GM19239 (cell line): ENCODE results near the gene SLC26A1.
A peak's percentile ranks its signal among the peaks of the same experiment; 100 is the strongest.
"Not testable (repeated sequence)": the region's sequence is repeated elsewhere in the genome, so short reads cannot be mapped to it uniquely, and the experiment has no call there.

Experiments
- DNase-seq: peaks from one replicate; pipeline ENCODE4 v3.0.0; 2011; ENCODE audit warnings: low spot score; ENCODE audit not compliant: insufficient read length
- FAIRE-seq: peaks from 2 replicates; lab custom pipeline; 2011; peaks lifted over from hg19 to GRCh38; lab: Jason Lieb, UNC

Gene SLC26A1

DNA sequence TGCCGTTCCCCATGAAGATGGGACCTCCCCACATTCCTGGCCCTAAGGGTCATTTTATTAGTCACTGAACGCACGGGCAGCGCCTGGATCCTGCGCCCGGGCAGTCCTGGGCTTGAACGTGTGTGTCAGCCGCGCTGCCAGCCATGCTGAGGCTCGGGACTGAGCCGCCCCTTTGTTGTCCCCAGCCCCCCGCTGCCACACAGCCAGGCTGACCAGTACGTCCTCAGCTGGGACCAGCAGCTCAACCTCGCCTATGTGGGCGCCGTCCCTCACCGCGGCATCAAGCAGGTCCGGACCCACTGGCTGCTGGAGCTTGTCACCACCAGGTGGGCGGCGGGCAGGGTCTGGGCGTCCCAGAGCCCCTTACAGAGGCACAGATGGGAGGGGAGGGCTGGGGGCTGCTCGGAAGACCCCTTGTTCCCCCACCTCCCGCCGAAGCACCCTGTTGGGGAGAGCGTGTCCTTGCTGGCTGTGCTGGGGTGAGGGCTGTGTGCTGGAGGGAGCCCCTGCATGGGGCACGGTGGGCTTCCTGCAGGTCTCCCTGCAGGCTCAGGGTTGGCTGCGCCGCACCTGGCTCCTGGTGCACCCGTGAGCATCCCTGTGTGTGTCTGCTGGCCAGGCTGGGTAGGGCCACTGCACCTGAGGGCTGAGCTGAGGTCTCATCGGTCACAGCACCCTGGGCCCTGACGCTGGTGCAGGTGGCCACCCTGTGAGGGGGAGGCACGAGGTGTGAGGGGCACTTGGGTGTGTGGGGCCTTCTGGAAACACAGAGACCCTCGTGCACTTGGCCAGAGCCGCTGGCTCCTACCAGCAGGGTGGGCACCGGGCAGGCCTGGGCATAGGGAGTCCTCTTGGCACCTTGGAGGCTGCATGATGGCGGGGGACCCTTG is 5.3 kb downstream of the SLC26A1 start:
- DNase-seq (no peak), FAIRE-seq (no peak)

- FAIRE-seq (no peak), DNase-seq (peak; percentile 85)
Measured at GRCh38 chr4:986879-987623, 6.2 kb downstream of the SLC26A1 start, which contains the start of gene IDUA. Gene IDUA (plus strand): TSS chr4:987044. CDS start chr4:987085, 41 bp downstream.

- DNase-seq (no peak), FAIRE-seq (peak; percentile 37)
Measured at GRCh38 chr4:986428-986878, 6.8 kb downstream of the SLC26A1 start.

DNA sequence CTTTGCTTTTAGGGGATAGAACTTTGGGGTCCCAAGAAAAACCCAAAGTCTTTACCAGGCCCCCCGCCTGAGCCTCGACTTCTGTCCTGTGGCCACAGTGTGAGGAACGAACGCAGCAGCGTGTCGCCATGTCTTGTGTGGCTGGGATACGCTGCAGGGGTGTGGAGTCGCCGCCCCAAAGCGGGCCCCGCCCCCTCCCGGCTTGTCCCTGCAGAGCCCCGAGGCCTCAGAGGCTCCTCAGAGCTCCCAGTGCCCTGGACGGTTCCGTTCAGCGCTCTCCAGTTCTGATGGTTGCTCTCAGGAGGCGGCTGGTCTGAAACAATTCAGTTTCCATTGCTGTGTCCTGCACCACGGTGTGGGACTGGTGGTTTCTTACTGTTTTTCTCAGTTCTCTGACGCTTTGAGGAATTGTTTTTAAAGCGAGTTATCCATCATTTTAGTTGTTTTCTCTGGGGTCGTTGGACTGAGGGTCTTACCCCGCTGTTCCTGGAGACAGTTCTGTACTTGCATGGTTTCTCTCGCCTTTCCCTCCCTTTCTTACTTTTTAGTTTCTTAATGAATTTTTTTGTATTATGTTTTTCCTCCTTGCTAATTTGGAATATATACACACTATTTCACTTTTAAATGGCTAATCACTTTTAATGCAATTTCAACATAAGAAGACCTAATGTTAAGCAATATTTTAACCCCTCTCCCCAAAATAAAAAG is 7.9 kb downstream of the SLC26A1 start:
- peak; percentile 68 for DNase-seq
- no peak for FAIRE-seq

- no peak for DNase-seq
- no peak for FAIRE-seq
Measured at GRCh38 chr4:984336-985054, 8.7 kb downstream of the SLC26A1 start.

DNA sequence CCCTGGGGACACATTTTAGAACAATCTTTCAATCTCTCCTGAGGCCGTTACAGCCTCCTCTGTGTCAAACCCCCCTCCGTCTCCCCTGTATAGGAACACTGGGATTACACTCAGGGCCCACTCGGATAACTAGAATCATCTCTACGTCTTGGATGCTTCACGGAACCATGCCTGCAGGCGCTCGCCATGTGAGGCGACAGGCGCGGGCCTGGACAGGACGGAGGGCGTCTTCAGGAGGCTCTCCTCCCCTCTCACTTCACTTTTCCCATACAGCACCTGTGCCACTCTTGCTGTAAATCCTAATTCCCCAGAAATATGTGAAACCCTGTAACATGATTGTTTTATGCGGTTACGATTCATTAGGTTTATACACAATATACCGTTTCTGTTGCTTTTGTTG is 10.4 kb downstream of the SLC26A1 start:
- FAIRE-seq = no peak
- DNase-seq = no peak

DNA sequence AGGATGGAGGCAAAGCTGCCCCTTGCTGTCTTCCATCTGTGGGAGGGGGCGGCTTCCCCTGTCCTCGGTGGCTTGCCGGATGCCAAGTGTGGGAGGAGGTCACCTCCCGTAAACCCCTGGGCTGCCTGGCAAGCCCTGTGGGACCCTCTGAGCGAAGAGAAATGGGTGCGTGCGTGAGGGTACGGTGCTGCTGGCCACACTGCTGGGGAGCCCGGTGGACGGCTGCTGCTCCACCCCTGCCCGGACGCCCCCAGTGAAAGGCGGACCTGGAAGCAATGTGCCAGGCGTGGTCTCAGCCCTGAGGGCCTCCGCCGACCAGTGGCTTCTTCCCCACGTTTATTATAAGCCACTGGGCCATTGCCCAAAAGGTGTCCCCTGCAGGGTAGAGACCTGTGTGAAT is 10.9 kb downstream of the SLC26A1 start:
- DNase-seq (no peak), FAIRE-seq (no peak)

DNA sequence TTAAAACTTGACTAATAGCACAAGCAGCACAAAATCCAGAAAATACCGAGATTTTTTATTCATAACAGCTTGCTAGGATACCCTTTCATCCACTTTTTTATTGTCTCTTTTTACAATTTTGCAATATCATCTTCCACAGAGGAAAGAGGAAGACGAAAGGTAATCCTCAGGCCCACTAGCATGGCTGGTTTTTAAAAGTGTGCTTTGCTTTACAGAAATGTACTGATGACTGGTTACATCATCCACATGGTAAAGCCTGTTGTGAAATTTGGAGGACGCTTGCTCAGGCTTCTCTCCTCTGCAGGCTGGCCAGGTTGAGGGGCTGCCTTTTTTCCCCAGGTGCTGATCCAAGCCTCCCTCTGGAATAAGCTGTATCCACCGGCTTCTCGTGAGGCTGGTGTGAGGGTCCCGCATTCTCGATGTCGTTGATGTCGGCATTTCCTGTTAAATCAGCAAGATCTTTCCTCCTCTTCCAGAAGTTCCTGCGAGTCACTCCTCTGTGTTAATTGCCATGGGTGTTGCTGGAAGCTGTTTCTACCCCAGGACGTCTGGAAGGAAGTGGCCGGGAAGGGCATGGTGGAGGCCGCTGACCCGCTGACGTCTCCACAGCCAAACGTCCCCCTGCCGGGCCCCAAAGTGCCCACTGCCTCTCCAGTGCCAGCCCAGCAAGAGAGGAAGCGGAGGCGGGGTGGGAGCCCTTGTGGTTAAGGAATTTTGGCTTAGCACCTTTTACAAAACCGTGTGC is 14.1 kb downstream of the SLC26A1 start:
- no peak for DNase-seq

GRCh38 chr4:976016-976415 is 17.2 kb downstream of the SLC26A1 start:
- not testable (repeated sequence) for DNase-seq, FAIRE-seq

More for the DNA sequence above, 14.1 kb downstream of the SLC26A1 start:
- no peak for FAIRE-seq

DNA sequence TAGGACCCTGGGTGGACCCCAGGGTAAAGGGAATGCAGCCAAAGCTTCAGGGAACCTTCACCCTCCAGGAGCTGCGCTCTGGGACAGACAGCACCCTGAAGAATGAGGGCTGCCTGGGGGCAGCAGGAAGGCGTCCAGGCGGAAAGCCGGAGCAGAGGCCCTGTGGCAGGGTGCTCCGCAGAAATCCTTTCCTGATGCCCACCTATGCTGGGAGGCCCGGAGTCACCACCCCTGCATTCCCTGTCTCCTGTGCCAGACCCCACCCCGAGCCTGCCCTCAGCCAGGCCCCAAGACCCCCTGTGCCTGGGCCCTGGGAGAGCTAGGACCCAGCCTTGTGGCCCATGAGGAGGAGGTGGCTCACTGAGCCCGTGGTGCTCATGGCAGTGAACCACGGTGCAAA is 18.5 kb downstream of the SLC26A1 start:
- no peak for FAIRE-seq
- no peak for DNase-seq

DNA sequence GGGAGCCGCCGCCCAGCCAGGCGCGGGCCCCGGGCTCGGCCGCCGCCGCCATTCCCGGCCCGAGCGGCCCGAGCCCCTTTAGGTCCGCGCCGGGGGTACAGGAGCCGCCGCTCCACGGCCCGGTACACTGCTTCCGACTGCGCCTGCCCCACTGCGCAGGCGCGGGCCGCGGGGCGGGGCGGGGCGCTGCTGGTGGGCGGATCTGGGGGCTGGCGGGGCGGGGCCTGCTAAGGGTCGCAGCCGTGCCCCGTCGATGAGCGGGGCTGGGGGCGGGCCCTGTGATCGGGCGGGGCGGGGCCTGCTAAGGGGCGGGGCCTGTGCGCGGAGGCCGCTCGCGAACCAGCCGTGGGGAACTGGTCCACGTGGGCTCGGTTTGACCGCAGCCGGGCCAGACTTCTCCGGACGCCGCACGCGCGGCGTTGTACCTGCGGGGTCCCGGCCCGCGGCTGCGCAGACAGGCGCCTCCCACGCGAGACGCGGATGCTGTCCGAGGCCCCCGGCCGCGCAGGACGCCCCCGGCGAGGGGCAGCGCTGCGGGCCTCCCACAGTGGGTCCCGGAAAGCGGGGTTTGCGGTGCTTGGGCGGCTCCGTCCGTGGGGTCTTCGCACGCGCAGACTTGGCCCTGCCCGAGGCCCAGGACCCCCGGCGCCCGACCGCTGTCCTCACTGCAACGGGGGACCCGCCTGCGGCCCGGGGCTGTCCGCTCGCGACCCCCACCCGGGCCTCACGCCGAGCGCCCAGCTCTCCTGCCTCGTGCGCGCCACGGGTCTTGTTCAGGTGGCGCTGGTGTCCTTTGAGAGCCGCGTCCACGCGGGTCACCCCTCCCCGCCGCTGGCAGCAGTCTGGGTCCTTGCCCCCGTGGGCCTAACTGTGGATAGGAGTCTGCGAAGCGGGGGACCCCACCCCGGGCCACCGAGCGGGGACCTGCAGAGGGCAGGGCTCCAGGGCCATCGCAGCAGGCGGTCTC is 19.5 kb downstream of the SLC26A1 start, which contains the start of gene DGKQ:
Gene DGKQ (minus strand): TSS at position 139 of the 967 bp plus-strand sequence. CDS start 87 bp downstream, at position 52.
- peak; percentile 51 for FAIRE-seq

DNA sequence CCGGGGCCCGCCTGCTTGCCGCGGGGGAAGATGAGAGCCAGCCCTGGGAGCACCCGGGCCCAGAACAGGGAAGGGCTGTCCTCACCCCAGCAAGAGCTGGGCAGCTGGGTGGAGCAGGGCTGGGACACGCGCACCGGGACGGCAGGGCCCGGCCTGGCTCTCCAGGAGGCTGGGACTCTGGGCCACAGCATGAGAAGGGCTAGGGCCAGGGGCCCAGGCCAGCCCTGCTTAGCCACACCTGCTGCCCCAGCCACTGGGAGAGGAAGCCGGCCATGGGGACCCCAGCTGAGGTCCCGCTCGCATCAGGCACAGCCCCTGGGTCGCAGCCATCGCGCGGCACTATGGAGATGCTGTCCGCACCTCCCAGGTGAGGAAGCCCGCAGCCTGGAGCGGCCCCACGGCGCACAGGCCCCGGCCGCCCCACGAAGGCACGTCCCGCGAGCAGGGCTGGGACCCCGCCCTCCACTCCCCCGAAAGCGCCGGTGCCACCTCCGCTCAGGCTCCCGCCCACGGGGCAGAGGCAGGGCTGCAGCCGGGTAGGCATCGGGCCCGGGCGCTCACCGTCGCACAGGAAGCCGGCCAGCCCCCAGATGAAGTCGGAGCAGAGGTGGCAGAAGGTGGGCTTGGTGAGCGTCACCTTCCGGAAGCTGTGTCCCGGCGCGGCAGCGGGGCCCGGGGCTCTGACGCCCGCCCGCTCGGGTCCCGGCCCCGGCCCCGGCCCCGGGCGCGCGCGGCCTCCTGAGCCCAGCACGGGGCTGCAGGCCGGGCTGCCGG is 20.4 kb downstream of the SLC26A1 start:
- FAIRE-seq (no peak), DNase-seq (peak; percentile 85)

More for the DNA sequence above, 19.5 kb downstream of the SLC26A1 start, which contains the start of gene DGKQ:
- DNase-seq = peak; percentile 100

DNA sequence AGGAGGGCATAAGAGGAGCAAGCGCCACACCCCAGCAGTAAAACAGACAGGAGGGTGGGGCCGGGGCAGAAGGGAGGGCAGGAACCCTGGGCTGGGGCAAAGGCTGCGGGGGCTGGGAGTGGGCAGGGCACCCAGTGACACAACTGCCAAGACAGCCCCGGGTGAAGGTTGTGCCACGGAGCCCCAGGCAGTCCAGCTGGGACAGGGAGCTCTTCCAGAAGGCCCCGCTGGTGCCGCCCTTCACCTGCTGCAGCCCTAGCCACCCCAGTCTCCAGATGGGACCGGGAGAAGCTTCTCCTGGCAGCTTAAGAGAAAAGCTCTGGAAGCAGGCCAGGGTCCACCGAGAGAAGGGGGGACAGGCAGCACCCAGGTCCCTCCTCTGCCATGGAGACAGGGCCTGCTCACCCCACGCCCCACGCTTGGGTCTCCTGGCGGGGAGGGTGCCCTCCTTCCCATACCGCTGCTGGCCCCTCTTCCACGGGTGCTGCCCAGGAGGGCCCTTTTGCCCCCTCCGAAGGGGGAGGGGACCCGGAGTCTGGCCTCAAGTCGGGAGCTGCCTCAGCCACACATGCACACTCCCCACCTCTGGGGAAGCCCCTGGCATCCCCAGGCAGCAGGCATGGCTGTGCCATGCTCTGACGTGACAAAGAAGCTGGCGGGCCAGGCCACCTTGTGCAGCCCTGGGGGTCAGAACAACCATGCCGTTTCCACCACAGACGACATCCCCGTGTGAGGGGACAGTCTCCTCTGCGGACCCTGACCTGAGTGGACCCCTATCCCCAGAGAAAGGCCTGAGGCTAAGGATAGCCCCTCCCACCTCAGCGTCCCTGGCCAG is 21.3 kb downstream of the SLC26A1 start:
- no peak for FAIRE-seq
- DNase-seq = no peak

- FAIRE-seq (no peak), DNase-seq (no peak)
Measured at GRCh38 chr4:970854-971520, 22.2 kb downstream of the SLC26A1 start.

DNA sequence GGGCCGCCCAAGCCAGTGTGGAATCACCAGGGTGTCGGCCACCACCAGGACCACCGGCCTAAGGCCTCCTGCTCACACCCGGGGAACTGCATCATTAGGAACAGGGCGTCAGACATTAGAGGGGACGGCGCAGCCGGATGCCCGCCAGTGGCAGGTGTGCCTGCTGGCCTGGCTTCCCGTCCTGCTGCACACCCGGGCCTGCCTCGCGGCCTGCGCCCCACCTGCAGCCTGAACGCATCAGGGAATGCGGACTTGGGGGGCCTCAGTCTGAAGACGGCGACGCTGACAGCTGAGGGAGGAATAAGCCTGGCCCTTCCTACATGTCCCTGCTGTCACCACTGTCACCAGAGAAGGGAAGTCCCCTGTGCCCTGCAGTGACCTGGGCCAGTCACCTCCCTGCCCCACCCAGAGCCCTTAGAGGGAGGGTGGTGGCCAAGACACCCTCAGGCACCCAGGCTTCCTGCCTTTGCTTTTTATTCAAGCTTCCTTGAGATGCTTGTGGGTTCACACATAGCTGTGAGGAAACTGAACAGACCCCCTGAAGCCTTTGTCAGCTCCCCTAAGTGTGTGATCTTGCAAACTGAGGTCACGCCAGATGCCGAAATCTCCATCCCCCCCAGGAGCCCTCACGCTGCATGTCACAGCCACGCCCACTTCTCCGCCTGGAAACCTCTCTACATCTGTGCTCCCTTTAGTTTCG is 23.0 kb downstream of the SLC26A1 start:
- DNase-seq (no peak), FAIRE-seq (no peak)
